RCC 7860 (cell line): ENCODE data around the gene MYLK4.

Experiments
- DNase-seq: peaks from one replicate; pipeline ENCODE4 v3.0.0-alpha.2; 2015; ENCODE audit warnings: low spot score
- FAIRE-seq: peaks from 2 replicates; lab custom pipeline; 2012; peaks lifted over from hg19 to GRCh38; lab: Jason Lieb, UNC

MYLK4 gene

DNA sequence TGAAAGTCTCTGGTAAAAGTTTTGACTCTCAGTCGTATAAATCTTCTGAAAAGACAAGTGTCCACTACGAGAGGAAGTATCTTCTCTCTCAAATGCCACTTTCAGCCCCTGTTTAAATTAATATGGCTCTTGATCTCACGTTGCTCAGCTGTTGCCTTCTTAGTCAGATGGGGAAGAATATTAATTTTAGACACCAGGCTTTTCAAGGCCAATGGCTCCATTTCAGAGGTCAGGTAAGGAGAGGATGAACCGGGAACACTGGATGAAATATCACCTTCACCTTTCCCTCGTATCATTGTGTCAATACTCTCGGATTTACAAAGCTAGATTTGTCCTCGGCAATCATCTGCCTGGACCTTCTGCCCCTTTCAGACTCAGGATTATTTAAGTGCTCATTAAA lies at the start of gene MYLK4:
Gene MYLK4 (minus strand): TSS at position 91 of the 400 bp plus-strand sequence. CDS start 1,628 bp downstream, outside the sequence.
- FAIRE-seq (no peak), DNase-seq (no peak)

DNA sequence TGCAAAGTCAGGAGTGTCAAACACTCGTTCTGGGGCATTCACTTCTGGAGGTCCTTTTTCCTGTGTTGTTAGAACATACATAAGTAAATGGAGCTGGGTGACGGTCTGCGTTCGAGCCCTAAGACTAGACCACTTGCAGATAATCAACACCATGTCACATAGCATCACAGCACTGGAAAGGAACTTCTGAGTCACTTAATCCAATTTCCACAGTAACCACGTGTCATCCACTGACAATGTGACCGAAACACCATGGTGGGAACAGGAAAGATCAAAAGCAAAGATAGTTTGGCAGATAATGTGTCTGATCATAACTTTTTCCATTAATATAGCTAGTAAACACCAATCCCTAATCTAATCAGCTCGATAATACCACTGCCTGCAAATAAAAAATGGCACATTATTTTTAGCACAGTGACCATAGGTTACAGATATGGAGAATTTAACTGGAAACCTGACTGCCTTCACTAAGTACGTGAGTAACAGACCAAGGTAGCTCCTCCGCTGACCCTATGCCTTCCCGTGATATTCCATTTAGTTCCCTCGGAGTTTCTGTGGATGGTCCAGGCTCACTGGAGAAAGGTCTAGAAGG lies 49.3 kb upstream of the MYLK4 start:
- FAIRE-seq (no peak), DNase-seq (no peak)

DNA sequence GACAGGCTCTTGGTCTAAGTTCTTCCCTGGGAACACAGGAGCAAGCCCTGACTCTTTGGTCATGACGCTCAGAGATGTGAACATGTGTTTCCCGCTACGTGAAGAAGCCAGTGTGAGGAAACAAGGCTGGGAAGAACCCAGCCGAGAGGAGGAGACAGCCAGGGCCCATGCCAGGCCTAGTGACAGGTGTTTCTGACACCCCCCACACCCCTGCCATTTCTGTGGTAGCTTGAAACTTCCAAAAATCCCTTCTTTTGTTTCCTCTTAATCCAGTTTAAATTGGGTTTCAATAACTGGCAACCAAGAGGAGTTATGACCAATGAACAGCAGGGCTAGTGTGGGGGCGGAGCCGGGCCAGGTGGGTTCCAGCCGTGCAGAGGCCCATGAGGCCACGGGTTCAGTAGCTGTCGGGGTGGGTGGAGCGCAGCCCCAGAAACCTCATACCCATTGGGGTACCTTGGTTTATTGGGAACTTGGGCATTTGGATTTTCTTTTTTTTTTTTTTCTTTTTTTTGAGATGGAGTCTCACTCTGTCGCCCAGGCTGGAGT lies 47.9 kb upstream of the MYLK4 start:
- FAIRE-seq (no peak), DNase-seq (no peak)

DNA sequence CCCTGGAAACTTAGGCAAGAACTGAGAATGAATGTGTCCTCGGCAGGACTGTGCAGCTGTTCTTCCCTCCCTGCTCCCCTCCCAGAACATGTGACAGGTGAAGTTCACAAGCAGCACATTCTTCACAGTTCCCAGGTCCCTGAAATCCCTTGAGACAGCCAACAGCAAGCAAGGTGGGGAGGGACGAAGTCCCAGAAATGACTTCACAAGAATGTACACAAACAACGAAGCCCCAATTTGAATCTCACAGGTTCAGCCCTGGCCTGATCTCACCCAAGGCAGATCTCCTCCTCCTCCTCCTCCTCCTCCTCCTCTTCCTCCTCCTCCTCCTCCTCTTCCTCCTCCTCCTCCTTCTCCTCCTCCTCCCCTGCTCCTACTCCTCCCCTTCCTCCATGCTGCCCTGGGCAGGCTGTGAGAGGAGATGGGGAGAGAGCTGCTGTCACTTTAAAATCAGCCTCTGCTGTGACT lies 46.9 kb upstream of the MYLK4 start:
- DNase-seq (no peak), FAIRE-seq (no peak)

DNA sequence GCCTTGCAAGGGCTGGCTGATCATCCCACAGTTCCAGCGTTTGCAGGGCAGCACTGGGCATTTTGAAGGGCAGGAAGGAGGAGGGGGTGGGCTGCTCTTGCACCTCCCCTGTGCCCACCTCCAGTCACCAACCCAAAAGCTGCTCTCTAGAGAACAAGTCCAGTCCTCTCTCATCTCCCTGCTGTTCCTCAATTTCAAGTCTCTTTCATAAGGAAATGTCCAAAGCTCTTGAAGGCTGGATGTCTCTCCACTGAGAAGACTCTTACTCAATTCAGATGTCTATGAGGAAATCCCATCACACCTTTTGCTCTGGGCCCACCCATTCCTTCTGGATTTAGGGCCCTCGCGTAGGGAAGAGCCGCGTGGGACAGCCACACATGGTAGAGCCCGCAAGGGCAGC lies 46.1 kb upstream of the MYLK4 start:
- DNase-seq (no peak), FAIRE-seq (no peak)

DNA sequence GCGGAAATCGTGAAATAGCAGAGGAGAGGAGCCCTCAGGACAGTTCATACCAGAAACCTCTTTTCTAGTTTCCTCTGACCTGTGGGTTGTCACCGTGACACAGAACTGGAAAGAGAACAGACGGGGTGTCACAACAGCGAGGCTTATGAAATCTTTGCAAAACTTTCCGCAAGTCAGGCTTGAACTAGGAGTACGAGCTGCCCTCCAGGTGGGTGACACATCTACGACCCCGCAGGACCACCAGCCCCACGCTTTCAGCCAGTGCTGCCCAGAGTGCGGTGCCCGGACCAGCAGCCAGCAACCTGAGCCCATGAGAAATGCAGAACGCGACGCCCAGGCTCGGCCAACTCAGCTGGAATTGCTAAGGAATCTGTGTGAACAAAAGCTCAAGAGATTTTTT lies 45.2 kb upstream of the MYLK4 start:
- FAIRE-seq (no peak), DNase-seq (no peak)

DNA sequence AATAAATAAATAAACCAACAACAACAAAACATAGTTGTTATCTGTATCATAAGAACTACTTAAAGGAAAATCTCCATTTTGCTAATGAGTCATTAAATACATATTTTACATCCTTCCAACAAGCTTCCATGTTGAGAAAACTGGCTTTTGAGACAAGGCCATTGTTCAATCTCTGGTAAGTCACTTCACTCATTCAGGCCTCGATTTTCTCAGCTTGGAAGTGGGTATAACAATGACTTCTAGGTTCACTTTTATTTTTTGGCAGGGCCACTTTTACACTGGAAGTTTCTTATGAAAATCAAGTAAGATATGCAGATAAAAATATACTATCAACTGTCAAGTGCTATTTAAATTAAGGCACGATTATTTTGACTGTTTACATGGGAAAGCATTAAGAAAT lies 44.4 kb upstream of the MYLK4 start:
- no peak for DNase-seq
- FAIRE-seq: no peak

DNA sequence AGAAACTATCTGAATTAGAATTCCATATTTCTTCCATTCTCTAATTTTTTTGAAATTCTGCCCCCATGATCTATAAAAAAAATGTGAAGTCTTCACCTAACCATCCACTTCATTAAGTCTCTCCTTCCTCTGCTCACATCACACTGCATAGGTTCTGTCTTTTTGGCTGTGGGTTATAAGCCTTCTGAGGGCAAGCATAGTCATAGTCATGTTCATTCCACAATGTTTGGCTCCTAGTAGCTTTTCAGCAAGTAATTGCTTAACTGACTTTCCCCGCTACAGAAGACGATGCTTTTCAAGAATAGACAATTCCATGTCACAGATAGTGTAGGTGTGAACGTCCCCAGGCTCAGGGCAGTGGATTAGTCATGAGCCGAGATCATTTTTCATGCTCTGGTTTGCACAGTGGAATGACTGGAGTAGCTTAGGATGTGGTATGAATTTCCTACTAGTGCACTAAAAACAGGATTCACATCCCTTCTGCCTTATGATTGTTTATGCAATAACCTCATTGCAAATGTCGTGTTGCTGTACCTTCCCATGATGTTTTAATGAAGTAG lies 43.5 kb upstream of the MYLK4 start:
- peak; percentile 28 for DNase-seq
- FAIRE-seq: no peak

DNA sequence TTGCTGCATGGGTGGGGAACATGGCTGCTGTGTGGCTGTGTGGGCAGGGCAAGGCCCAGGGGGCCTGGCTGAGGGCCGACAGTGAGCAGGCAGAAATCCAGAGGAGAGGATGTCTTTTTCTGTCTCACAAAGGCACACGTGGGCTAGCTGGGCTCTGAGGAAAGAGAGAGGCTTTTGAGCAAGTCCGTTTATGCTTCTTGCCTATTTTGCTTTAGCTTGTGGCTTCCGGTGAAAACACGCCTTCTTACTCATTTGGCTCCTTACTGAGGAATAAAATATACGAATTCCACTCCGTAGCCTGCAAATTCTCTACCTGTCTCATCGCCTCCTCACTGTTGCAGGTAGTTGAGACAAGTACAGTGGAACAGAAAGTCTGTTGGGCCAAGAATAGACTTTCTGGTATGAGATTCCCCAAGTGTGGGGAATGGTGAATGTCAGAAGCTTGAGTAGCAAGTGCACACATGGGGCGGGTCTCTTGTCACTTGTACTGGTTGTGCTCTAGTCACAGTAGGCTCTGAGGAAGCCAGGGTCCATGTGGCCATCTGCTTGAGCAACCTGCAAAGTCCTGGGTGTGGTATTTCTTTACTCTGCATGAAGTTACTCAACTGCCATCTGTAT lies 42.9 kb upstream of the MYLK4 start:
- DNase-seq (no peak), FAIRE-seq (no peak)

DNA sequence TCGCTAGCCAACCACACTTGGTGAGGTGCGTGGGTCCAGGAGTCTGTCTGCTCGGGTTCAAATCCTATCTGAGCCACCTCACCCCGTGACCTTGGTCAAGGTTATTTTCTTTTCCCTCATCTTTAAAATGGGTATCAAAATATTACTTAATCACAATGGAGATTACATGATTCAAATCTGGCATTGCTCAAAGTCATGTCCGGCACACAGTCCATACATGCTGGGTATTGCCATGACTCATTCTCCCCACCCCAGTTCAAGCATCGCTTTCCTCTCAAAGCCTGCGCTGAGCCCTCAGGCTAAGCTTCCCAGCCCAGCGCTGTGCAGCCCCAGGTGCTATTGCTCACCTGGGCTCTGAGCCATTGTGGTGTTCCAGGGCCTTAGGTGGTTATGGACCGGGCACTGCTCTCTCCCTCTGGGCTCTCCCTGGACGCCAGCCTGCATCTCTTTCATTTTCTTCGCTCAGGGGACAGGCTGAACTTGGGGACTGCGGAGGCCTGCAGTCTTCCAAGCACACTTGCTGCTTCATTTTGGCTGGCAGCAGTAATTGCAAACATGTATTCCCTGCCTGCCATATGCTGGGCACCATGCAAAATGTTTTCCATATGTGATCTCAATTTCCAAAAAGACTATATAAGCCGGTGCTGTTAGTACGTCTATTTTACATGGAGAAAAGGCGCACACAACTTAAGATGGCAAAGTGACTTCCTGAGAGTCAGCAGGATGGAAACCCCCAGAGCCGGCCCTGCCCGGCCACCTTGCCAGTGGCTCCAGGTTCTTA lies 41.8 kb upstream of the MYLK4 start:
- FAIRE-seq (no peak), DNase-seq (no peak)

DNA sequence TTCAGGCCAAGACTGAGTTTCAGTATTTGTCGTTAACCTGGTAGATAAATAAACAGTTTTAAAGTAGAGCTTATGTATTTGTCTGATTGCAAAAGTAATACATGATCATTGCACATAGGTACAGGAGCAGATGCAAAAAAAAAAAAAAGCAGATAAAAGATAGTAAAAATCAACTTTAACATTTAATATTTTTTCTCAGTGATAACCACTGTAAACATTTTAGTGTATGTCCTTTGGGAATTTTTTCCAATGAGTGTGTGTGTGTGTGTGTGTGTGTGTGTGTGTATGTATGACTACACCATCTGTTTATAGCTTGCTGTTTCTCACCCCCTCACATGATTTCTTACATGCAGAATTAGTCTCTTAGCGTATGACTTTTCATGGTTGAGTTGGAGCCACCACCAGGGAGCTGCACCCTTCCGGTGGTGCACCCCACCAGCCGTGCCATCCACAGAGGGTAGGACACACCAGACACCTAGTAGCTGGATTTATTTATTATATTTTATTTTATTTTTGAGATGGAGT lies 40.8 kb upstream of the MYLK4 start:
- FAIRE-seq (no peak), DNase-seq (no peak)

DNA sequence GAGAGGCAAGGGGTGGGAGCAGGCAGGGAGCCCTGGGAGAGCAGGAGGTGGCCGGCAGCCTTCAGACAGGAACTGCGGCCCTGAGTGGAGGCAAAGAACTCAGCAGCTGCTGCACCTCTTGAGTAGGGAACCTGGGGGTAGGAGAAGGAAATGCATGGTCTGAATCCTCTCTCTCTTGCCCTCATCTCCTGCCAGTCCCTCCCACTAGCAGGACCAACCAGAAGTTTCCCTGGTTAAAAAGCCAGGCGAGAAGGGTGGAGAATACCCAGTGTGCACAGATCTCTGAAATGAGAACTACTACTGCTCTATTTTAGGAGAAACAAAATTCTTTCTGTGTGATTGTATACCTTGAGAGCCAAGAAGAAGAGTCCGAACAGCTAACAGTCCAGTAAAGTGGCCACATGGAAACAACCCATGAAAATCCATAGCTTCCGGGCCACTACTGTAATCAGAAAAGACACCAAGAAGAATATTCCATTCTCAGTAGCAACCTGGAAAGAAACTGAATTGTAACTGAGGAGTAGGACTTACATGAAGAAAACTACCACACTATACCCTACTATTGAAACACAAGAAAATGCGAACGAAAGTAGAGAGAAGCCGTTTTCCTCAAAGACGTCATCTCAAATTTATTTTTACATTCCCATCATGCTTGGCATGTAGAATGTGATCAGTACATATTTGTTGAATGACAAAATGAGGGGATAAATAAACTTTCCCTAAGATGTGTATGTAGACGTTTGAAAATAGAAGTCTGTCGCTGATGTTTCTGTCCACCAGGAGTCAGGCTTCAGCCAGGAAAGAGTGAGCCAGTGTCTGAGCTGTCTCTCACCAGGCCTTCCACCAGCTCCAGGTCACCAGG lies 40.1 kb upstream of the MYLK4 start:
- DNase-seq (peak; percentile 59), FAIRE-seq (peak; percentile 66)

DNA sequence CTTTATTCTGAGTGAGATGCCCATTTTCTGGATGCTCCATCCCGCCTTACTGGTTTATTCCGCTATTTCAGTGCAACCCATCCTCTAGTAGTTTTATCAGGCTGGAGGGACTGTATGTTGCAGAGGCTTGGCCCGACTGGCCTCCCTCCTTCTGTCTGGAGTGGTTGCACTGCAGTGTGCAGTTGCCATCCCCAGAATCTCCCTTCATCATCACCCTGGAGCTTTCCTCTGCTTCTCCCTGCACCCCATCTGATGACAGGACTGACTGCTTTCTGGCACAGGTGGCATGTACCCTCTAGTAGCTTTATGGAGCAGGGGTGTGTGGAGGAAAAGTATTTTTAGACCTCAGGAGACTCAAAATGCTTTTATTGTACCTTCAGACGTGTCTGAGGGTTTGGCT lies 35.5 kb upstream of the MYLK4 start:
- FAIRE-seq: no peak

DNA sequence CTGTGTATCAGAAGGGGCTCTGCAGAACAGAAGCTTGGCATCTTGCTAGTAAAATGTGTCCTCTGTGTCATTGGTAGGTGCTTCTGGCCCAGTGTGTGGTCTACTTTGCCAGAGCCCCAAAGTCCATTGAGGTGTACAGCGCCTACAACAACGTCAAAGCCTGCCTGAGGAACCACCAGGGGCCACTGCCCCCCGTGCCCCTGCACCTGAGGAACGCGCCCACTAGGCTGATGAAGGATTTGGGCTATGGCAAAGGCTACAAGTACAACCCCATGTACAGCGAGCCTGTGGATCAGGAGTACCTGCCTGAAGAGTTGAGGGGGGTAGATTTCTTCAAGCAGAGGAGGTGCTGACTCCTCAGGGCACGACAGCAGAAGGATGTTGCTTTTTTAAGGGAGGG lies 34.2 kb upstream of the MYLK4 start:
- no peak for FAIRE-seq
- DNase-seq: no peak

More for the DNA sequence above, 35.5 kb upstream of the MYLK4 start:
- DNase-seq: no peak

DNA sequence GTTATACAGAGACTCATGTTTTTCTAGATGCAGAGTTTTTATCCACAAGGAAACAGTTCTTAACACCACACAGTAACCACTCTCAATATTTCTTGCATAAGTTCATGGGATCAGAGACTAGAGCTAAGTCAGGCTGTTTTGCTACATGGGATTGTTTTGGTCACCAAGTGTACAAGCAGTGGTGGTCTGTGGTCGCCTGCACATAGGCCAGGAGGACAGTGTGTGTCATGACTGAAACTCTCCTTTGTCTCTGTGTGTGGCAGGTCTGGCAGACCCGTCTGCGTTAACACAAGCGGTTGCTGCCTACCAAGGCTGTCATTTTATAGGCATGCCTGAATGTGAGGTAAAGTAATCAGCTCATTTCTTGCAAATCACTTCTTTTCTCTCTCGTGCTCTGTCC lies 33.3 kb upstream of the MYLK4 start:
- FAIRE-seq (no peak), DNase-seq (no peak)

DNA sequence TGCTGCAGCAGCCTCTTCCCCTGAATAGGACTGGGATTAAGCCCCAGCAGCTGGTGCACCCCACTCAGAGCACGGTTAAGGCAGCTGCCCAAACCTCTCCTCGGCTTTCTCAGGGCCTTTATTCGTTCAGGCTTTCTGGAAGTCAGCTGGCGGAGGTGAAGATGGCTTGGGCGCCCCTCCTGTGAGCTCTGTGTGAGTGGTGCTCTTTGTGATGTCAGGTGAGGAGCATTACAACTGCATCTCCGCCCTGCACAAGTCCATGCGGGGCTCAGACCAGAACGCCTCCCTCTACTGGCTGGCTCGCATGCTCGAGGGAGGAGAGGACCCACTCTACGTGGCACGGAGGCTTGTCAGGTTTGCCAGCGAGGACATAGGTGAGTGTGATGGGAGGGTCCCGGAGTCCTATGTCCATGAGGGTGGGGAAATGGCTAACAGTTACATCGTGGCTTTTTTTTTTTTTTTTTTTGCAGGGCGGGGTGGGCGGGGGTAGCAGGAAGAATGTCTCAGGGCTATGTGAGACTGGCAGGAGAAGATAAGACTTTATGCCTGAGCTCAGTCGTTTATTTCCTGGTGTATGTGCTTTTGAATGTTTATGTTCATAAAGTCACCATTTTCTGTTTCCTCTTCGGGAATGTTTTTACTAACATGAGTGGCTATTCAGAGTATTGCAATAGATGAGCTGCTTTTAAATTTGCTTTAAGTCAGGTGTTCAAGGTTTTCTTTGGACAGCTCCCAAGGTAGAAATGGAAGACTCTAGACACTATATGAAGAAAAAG lies 32.7 kb upstream of the MYLK4 start:
- DNase-seq: no peak
- no peak for FAIRE-seq

DNA sequence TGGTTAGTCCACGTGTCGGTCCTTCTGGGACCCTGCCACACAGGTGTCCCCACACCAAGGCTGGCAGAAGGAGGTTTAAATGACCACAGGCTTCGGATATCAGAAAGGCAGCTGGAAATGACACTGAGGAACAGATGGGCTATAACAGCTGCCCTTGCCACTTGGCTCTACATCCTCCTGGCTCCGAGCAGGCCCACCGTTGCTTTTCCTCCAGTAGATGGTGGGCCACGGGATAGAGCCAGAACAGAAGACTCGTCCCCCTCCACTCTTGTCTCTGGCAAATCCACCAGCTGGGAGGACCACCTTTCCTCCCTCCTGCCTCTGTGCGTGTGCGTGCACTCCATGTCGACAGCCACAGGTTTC lies 32.1 kb upstream of the MYLK4 start:
- FAIRE-seq: no peak

DNA sequence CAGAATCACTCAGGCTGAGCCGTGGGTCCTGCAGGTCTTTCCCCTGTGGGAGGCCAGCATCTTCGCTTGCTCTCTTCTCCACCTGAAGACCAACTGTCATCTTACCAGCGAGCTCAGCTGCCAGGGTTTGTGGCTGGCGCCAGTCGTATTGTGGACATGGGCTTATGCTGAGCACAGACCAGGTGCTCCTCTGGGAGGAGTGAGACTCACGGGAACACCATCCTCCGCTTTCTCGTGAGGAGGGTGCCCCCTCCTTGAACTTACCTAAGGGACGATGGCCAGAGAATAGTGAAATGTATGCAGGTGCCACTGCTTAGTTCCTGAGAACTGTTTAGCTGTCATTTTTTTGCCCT lies 31.6 kb upstream of the MYLK4 start:
- FAIRE-seq: no peak
- no peak for DNase-seq

More for the DNA sequence above, 32.1 kb upstream of the MYLK4 start:
- no peak for DNase-seq

DNA sequence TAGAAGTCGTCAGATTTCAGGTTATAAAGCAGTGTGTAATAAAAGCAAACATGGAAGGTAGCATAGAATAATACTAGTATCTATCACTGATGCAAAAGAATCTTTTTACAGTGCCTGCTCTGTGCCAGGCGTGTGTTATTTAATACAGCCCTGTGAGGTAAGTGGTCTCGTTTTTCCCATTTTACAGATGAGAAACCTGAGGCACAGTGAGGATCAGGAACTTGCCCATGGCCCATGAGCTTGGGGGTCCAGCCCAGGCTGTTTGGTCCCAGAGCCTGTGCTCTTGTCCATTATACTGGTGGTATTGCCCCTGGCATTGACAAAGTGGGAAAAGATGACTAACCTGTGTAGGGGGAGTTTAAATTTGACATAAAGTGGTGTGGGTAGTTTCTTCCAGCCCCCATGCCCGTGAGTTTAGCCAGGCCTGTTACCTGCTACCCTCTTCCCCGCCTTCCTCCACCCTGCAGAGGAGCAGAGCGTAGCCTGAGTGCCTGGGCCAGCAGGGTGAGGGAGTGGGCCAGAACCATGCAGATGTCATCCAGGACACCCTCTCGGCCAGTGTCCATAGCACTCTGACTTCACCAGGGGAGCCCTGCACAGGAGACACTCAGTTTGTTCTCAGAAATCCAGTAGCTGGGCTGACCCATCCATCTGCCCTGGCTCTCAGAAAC lies 31.1 kb upstream of the MYLK4 start:
- DNase-seq (no peak), FAIRE-seq (no peak)
